GDM1 (cell line): ENCODE results near the gene RABGGTB.
"Not testable (repeated sequence)": the region's sequence is repeated elsewhere in the genome, so short reads cannot be mapped to it uniquely, and the experiment has no call there.

Experiments
- DNase-seq: peaks from one replicate; lab custom pipeline; 2025; lab: John Stamatoyannopoulos, UW

The RABGGTB gene

GRCh38 chr1:75796376-75797272 lies 10.6 kb downstream of the RABGGTB start, which contains the start of gene MSH4:
Gene MSH4 (plus strand): TSS chr1:75796882. CDS start chr1:75796986, 104 bp downstream.
- DNase-seq, result no peak

DNA sequence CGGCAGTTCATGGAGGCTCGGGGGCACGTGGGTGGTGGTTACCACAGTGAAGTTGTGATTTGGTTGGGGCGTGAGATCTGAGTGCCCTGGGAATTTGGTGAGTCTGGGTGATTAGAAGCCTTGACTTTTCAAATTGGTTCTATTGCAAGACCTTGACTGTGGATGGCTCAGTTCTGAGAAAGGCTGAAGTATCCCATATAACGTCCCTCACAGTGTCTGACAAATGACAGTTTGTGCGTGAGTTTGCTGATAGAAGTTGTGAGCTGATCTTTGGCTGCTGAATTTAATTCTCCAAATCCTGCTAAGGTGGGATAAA lies 11.2 kb downstream of the RABGGTB start:
- DNase-seq, result no peak

DNA sequence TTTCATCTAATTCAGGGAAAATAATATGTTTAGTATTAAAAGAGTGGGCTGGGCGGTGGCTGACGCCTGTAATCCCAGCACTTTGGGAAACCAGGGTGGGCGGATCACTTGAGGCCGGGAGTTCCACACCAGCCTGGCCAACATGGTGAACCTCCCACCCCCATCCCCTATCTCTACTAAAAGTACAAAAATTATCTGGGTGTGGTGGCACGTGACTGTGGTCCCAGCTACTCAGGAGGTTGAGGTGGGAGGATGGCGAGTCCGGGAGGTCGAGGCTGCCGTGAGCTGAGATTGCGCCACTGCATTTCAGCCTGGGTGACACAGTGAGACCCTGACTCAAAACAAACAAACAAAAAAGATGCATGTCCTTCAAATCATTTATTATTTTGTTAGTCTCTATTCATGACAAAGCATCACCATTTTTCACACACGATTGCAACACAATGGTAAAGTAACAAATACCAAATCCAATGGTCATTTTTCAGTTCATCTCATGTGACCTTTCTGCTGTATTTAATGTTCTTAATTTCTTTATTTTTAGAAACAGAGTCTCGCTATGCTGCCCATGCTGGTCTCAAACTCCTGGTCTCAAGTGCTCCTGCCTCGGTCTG lies 11.7 kb downstream of the RABGGTB start:
- DNase-seq, result no peak

DNA sequence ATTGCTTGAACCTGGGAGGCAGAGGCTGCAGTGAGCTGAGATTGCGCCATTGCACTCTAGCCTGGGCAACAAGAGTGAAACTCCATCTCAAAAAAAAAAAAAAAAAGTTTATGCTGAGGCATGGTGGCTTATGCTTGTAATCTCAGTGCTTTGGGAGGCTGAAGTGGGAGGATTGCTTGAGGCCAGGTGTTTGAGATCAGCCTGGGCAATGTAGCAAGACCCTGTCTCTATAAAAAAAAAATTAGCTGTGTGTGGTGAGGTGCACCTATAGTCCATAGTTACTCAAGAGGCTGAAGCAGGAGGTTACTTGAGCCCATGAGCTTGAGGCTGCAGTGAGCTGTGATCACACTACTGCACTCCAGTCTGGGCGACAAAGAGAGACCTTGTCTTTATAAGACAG lies 15.4 kb downstream of the RABGGTB start:
- not testable (repeated sequence) for DNase-seq

DNA sequence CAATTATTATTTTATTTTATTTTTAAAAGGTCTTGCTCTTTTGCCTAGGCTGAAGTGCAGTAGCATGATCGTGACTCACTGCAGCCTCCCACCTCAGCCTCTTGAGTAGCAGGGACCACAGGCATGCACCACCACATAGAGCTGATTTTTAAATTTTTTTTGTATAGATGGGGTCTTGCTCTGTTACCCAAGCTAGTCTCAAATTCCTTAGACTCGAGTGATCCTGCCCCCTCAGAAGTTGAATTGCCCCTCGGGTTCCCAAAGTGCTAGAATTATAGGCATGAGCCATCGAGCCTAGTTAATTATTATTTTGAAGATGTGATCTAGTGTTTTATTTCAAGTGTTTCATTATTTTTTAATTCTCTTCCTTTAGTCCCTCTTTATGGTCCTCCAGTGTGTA lies 22.9 kb downstream of the RABGGTB start:
- no peak for DNase-seq

GRCh38 chr1:75810113-75810512 lies 24.1 kb downstream of the RABGGTB start:
- not testable (repeated sequence) for DNase-seq

GRCh38 chr1:75811211-75811981 lies 25.3 kb downstream of the RABGGTB start:
- DNase-seq, result no peak

DNA sequence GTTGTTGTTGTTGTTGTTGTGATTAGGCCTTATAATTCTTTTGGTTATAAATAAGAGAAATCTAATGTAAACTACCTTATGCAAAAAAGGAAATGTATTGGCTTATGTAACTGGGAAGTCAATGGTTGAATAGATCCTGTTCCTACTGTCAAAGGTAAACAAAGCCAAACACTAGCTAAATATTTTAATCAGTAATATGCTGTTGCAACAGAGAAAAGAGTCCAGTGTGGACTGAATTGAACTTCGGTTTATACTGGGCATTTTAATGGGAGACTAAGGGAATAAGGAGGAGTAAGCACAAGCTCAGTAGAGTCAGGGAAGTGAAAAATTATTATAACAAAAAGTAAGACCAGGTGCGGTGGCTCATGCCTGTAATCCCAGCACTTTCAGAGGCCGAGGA lies 26.0 kb downstream of the RABGGTB start:
- DNase-seq, result no peak

DNA sequence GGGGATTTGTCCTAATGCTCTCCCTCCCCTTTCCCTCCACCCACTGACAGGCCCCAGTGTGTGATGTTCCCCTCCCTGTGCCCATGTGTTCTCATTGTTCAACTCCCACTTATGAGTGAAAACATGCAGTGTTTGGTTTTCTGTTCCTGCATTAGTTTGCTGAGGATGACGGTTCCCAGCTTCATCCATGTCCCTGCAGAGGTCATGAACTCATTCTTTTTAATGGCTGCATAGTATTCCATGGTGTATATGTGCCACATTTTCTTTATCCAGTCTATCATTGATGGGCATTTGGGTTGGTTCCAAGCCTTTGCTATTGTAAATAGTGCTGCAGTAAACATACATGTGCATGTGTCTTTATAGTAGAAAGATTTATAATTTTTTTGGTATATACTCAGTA lies 37.5 kb downstream of the RABGGTB start:
- not testable (repeated sequence) for DNase-seq

GRCh38 chr1:75836528-75837100 lies 50.6 kb downstream of the RABGGTB start:
- DNase-seq, result no peak

GRCh38 chr1:75838079-75838478 lies 52.0 kb downstream of the RABGGTB start:
- no peak for DNase-seq

- no peak for DNase-seq
These were observed 55.4 kb downstream of the RABGGTB start for GRCh38 chr1:75841421-75841820.
